B cell (primary cell): ENCODE results near the gene SLC1A5. TPM values are rescaled to one million over a fixed set of nuclear protein-coding genes. Genes with fewer than 3 reads are reported as not detected.

Source experiments
- ATAC-seq: fragments of 200-7000 bp; cut with Tn5 transposase; one replicate; pipeline ENCODE4 v1.10.0; 2021; ENCODE audit warnings: low read depth, mild to moderate bottlenecking, moderate number of reproducible peaks, moderate library complexity
- CTCF ChIA-PET: fragments of 350-600 bp; sonication (Branson Sonifier 250); formaldehyde crosslinking; loops from one replicate; lab custom pipeline; 2021; ENCODE audit warnings: antibody characterized with exemption, inconsistent platforms; lab: Charles Lee
- POLR2A ChIA-PET: fragments of 350-600 bp; sonication (Branson Sonifier 250); formaldehyde crosslinking; loops from one replicate; lab custom pipeline; 2021; ENCODE audit warnings: antibody characterized with exemption; lab: Charles Lee
- DNase-seq: peaks from one replicate; pipeline ENCODE4 v3.0.0; 2013
- H2AFZ ChIP-seq: 2 replicates; pipeline ENCODE4 v1.6.1; 2012; ENCODE audit warnings: mild to moderate bottlenecking, low read depth, low read length; ENCODE audit not compliant: insufficient read depth, poor library complexity, severe bottlenecking
- H3K27ac ChIP-seq, 2 donors: 1 replicate in 1 of 2; 2 replicates in 1 of 2; pipeline ENCODE4 v1.5.1; 2012 to 2013; ENCODE audit warnings: low read length in 2 of 2, mild to moderate bottlenecking in 2 of 2, moderate library complexity in 1 of 2
- H3K27me3 ChIP-seq, 4 experiments: fragments of 200-600 bp in 1 of 4; sonication (generic) in 1 of 4; replicated peaks in 1 of 4; 1 replicate in 2 of 4; 2 replicates in 2 of 4; pipeline versions ENCODE4 v1.6.1 to v1.7.0; 2013 to 2016; ENCODE audit warnings: low read length in 3 of 4, mild to moderate bottlenecking in 2 of 4, mixed read lengths in 1 of 4, moderate library complexity in 1 of 4; ENCODE audit not compliant: insufficient read depth in 4 of 4, control insufficient read depth in 3 of 4; ENCODE audit errors: control extremely low read depth in 1 of 4
- H3K36me3 ChIP-seq, 2 experiments: replicated peaks in 1 of 2; 1 replicate in 1 of 2; 2 replicates in 1 of 2; pipeline versions ENCODE4 v1.6.1 to v1.7.1; 2013; ENCODE audit warnings: low read length in 1 of 2; ENCODE audit not compliant: insufficient read depth in 2 of 2, control insufficient read depth in 1 of 2; ENCODE audit errors: control extremely low read depth in 1 of 2, extremely low read depth in 1 of 2
- H3K4me1 ChIP-seq, 2 donors: fragments of 200-600 bp in 1 of 2; sonication (generic) in 1 of 2; 1 replicate in 1 of 2; 2 replicates in 1 of 2; pipeline versions ENCODE4 v1.5.1 to v1.6.1; 2013 to 2017; ENCODE audit warnings: low read length in 2 of 2; ENCODE audit not compliant: control insufficient read depth in 2 of 2, insufficient read depth in 2 of 2
- H3K4me2 ChIP-seq: replicated peaks from 2 replicates; pipeline ENCODE3; 2012; ENCODE audit warnings: mild to moderate bottlenecking, low read depth, low read length; ENCODE audit not compliant: poor library complexity, severe bottlenecking
- H3K4me3 ChIP-seq, 5 experiments: fragments of 200-600 bp in 1 of 5; sonication (generic) in 1 of 5; 1 replicate in 3 of 5; 2 replicates in 2 of 5; pipeline versions ENCODE4 v1.5.1 to v1.7.0; 2011 to 2016; ENCODE audit warnings: low read length in 4 of 5, mild to moderate bottlenecking in 4 of 5, low read depth in 2 of 5, control low read depth in 1 of 5, moderate library complexity in 1 of 5; ENCODE audit not compliant: insufficient read depth in 1 of 5; ENCODE audit errors: control extremely low read depth in 1 of 5, extremely low read depth in 1 of 5
- H3K79me2 ChIP-seq: fragments of 200-600 bp; sonication (generic); one replicate; pipeline ENCODE4 v1.6.0; 2016; ENCODE audit warnings: low read length; ENCODE audit not compliant: control insufficient read depth, insufficient read depth
- H3K9ac ChIP-seq: fragments of 200-600 bp; sonication (generic); 2 replicates; pipeline ENCODE4 v1.6.1; 2017; ENCODE audit warnings: mild to moderate bottlenecking, low read length, moderate library complexity
- H3K9me3 ChIP-seq, 3 donors: one replicate each; pipeline versions ENCODE4 v1.6.1 to v1.7.1; 2013; ENCODE audit warnings: low read length in 2 of 3; ENCODE audit not compliant: control insufficient read depth in 2 of 3, insufficient read depth in 1 of 3; ENCODE audit errors: control extremely low read depth in 1 of 3
- H4K20me1 ChIP-seq: 2 replicates; pipeline ENCODE4 v1.6.0; 2012; ENCODE audit warnings: mild to moderate bottlenecking, low read length; ENCODE audit not compliant: insufficient read depth, control insufficient read depth, poor library complexity, severe bottlenecking
- H3K27ac Mint-ChIP-seq: one replicate; pipeline ENCODE4 v1.8.0; 2021; ENCODE audit warnings: mixed read lengths
- H3K27me3 Mint-ChIP-seq: one replicate; pipeline ENCODE4 v1.8.0; 2021; ENCODE audit warnings: mixed read lengths
- H3K4me1 Mint-ChIP-seq: one replicate; pipeline ENCODE4 v1.8.0; 2021; ENCODE audit warnings: mixed read lengths
- H3K4me3 Mint-ChIP-seq: one replicate; pipeline ENCODE4 v1.8.0; 2021; ENCODE audit warnings: mixed read lengths
- H3K9me3 Mint-ChIP-seq: one replicate; pipeline ENCODE4 v1.8.0; 2022; ENCODE audit warnings: mixed read lengths; ENCODE audit not compliant: insufficient read depth
- CTCF ChIP-seq: fragments of 200-600 bp; IDR thresholded peaks from one replicate; pipeline ENCODE4 v1.8.0; 2022; ENCODE audit warnings: antibody characterized with exemption, mild to moderate bottlenecking
- EZH2 ChIP-seq: IDR thresholded peaks from 2 replicates; pipeline ENCODE4 v1.6.1; 2012; ENCODE audit warnings: borderline replicate concordance, low read depth, mild to moderate bottlenecking, moderate library complexity, low read length; ENCODE audit not compliant: insufficient read depth, poor library complexity, severe bottlenecking
- WGBS: methylation state at CpG from one replicate; pipeline ENCODE4 v1.1.5; 2013; ENCODE audit warnings: missing lambda C conversion rate; ENCODE audit not compliant: insufficient coverage; 5-methylcytosine and 5-hydroxymethylcytosine counted together
- intact Hi-C: fragments of 100-400 bp; cut with micrococcal nuclease; formaldehyde crosslinking; loops from one replicate; pipeline ENCODE4 v1.10.0; 2022
- polyA plus RNA-seq: library from polyadenylated mRNA; depleted of rRNA; stranded (reverse); fragments of >200 nt; gene quantifications from 2 replicates; pipeline ENCODE4 v1.2.3, GENCODE V29; 2012
- total RNA-seq, 2 donors: library from RNA; stranded (reverse); fragments of 120-200 nt in 1 of 2; gene quantifications; 1 replicate in 1 of 2; 2 replicates in 1 of 2; pipeline versions ENCODE4 v1.2.3 to v1.2.4, GENCODE V29; 2013 to 2022

SLC1A5 gene
- total and polyA plus RNA-seq, 2 donors (not counting 1 experiment from before 2014, with no cell fraction given): 19.0 to 37.3 TPM

GRCh38 chr19:46818812-46819211 is 30.4 kb upstream of the SLC1A5 start:
- Mint-ChIP-seq H3K27me3 (no peaks in the 10 kb centered on the region), H3K9me3 (peaks cover 2% of the 10 kb centered on the region), H3K4me1 (peaks cover 34% of the 10 kb centered on the region), H3K27ac (no peak overlapping the region), H3K4me3 (no peak overlapping the region)
- DNase-seq (no peak), ATAC-seq (no peak)
- Histone ChIP-seq H2AFZ (no peak overlapping the region), H3K4me1 (peaks cover 41 to 51% of the 10 kb centered on the region in 2 donors), H3K79me2 (no peaks in the 10 kb centered on the region), H3K27ac (peak overlapping the region in 1 of 2 donors; percentile 79), H3K9me3 (peaks cover 0 to 9% (median 0%) of the 10 kb centered on the region in 3 donors), H3K9ac (no peak overlapping the region), H3K4me2 (no peak overlapping the region), H3K4me3 (no peak overlapping the region), H3K36me3 (no peaks in the 10 kb centered on the region), H3K27me3 (no peaks in the 10 kb centered on the region), H4K20me1 (no peaks in the 10 kb centered on the region)
- POLR2A ChIA-PET: interaction anchor here (0.7 kb wide), 2 partner anchors 41 to 91 kb away, joined by 6 to 11 read pairs; no protein-coding TSS in a partner anchor
- CTCF ChIA-PET: interaction anchor here (5.0 kb wide), 1 partner anchor 20 kb away, joined by 49 read pairs; no protein-coding TSS in a partner anchor
- intact Hi-C loops: no loop called here
- WGBS: 100% methylated on average over 1 of the region's 2 CpGs
- TF ChIP-seq CTCF (no peak), EZH2 (no peak)

- 90% methylated on average over 11 of the region's 18 CpGs for WGBS
- Histone ChIP-seq H3K4me2 (no peak overlapping the region), H3K9me3 (no peaks in the 10 kb centered on the region), H3K27me3 (no peaks in the 10 kb centered on the region), H3K4me1 (peaks cover 23 to 25% of the 10 kb centered on the region in 2 donors), H2AFZ (no peak overlapping the region), H3K9ac (no peak overlapping the region), H3K79me2 (no peaks in the 10 kb centered on the region), H4K20me1 (no peaks in the 10 kb centered on the region), H3K27ac (no peak overlapping the region), H3K36me3 (no peaks in the 10 kb centered on the region), H3K4me3 (no peak overlapping the region)
- intact Hi-C loops: no loop called here
- Mint-ChIP-seq H3K27ac (peak overlapping the region; percentile 20), H3K27me3 (no peaks in the 10 kb centered on the region), H3K4me1 (peaks cover 18% of the 10 kb centered on the region), H3K9me3 (no peaks in the 10 kb centered on the region), H3K4me3 (no peak overlapping the region)
- TF ChIP-seq EZH2: no peak
- no peak for TF ChIP-seq CTCF
- ChIA-PET POLR2A (interaction anchor here (0.6 kb wide), 1 partner anchor 30 kb away, joined by 4 read pairs; no protein-coding TSS in a partner anchor), CTCF (interaction anchor here (0.6 to 1.3 kb wide), 2 partner anchors 25 to 198 kb away, joined by 3 read pairs; no protein-coding TSS in a partner anchor)
- DNase-seq (no peak), ATAC-seq (no peak)
Measured at GRCh38 chr19:46815833-46816627, 27.6 kb upstream of the SLC1A5 start.
